HepG2 (cell line): ENCODE measurements around the gene RABGAP1L.

Experiments
- GLI4 ChIP-seq: sonication (generic); formaldehyde crosslinking; IDR thresholded peaks from 2 replicates; pipeline ENCODE4 v1.5.1; 2020; ENCODE audit warnings: missing genetic modification reagents, mild to moderate bottlenecking, moderate library complexity, borderline replicate concordance
- HMGXB3 ChIP-seq: sonication (generic); formaldehyde crosslinking; IDR thresholded peaks from 2 replicates; pipeline ENCODE4 v1.4.0; 2020; ENCODE audit warnings: missing genetic modification reagents, borderline replicate concordance
- JUNB ChIP-seq: sonication (generic); formaldehyde crosslinking; IDR thresholded peaks from 2 replicates; pipeline ENCODE4 v1.8.0; 2022; ENCODE audit warnings: missing genetic modification reagents, mild to moderate bottlenecking, borderline replicate concordance
- RFX5 ChIP-seq: IDR thresholded peaks from 2 replicates; pipeline ENCODE4 v1.6.1; 2011; ENCODE audit warnings: low read depth, low read length, improper control_type of control experiment
- SPEN ChIP-seq: sonication (generic); formaldehyde crosslinking; IDR thresholded peaks from 2 replicates; pipeline ENCODE4 v1.5.1; 2020; ENCODE audit warnings: low read depth, mild to moderate bottlenecking, missing genetic modification reagents
- SRY ChIP-seq: sonication (generic); formaldehyde crosslinking; IDR thresholded peaks from 2 replicates; pipeline ENCODE4 v1.8.0; 2022; ENCODE audit warnings: mild to moderate bottlenecking, missing genetic modification reagents
- TEAD2 ChIP-seq: sonication (generic); formaldehyde crosslinking; IDR thresholded peaks from 2 replicates; pipeline ENCODE4 v1.9.0; 2021; ENCODE audit warnings: missing genetic modification reagents
- TRIM24 ChIP-seq: sonication (generic); formaldehyde crosslinking; IDR thresholded peaks from 2 replicates; pipeline ENCODE4 v1.8.0; 2022; ENCODE audit warnings: mild to moderate bottlenecking, missing genetic modification reagents
- ZNF496 ChIP-seq: sonication (generic); formaldehyde crosslinking; IDR thresholded peaks from 2 replicates; pipeline ENCODE4 v1.8.1; 2023; ENCODE audit warnings: mild to moderate bottlenecking, moderate library complexity, missing genetic modification reagents; ENCODE audit not compliant: insufficient replicate concordance
- ZNF616 ChIP-seq: sonication (generic); formaldehyde crosslinking; IDR thresholded peaks from 2 replicates; pipeline ENCODE4 v1.5.0; 2020; ENCODE audit warnings: low read depth, mild to moderate bottlenecking, missing genetic modification reagents

- TF ChIP-seq JUNB (no peak), TEAD2 (CRISPR knock-in tag) (no peak), RFX5 (no peak), TRIM24 (CRISPR knock-in tag) (no peak), ZNF496 (no peak), SRY (CRISPR knock-in tag) (no peak), ZNF616 (CRISPR knock-in tag) (no peak), GLI4 (CRISPR knock-in tag) (no peak), SPEN (CRISPR knock-in tag) (no peak), HMGXB3 (CRISPR knock-in tag) (no peak)
Measured at GRCh38 chr1:174218983-174219382, 59.7 kb downstream of the RABGAP1L start.
